Vagina (tissue), 2 donors: ENCODE data around the gene MYRIP.

ENCODE experiments used
- CTCF ChIP-seq, 3 experiments: fragments of 450-650 bp in 2 of 3; fragments of 200-600 bp in 1 of 3; sonication (generic) in 1 of 3; IDR thresholded peaks; one replicate each; pipeline ENCODE4 v1.5.1; 2017 to 2019; ENCODE audit warnings: antibody characterized with exemption in 3 of 3, mild to moderate bottlenecking in 2 of 3, moderate library complexity in 2 of 3
- POLR2A ChIP-seq, 2 donors: fragments of 450-650 bp; IDR thresholded peaks; one replicate each; pipeline ENCODE4 v1.6.1; 2017; ENCODE audit warnings: antibody characterized with exemption in 2 of 2, mild to moderate bottlenecking in 2 of 2, moderate library complexity in 2 of 2
- POLR2AphosphoS5 ChIP-seq, 2 donors: sonication (generic); formaldehyde crosslinking; IDR thresholded peaks; one replicate each; pipeline ENCODE4 v1.9.0; 2017; ENCODE audit warnings: antibody characterized with exemption in 2 of 2, mild to moderate bottlenecking in 2 of 2, low read depth in 1 of 2; ENCODE audit not compliant: insufficient read depth in 1 of 2

- no peak for TF ChIP-seq POLR2AphosphoS5 (IDR thresholded peaks at IDR 0.05; ENCODE audit: insufficient read depth in 1 of 2, low read depth in 1 of 2)
- no peak for TF ChIP-seq CTCF (IDR thresholded peaks at IDR 0.05)
- TF ChIP-seq POLR2A (IDR thresholded peaks at IDR 0.05), result no peak
Observed at GRCh38 chr3:40258555-40258954, 449.1 kb downstream of the MYRIP start.
